MM.1S (cell line): ENCODE data around the gene HSPB7.

Experiments used
- CTCF ChIP-seq: fragments of 300-600 bp; sonication (generic); IDR thresholded peaks from 2 replicates; pipeline ENCODE4 v1.5.1; 2016; ENCODE audit warnings: antibody characterized with exemption, low read length, mixed read lengths
- EZH2 ChIP-seq: fragments of 300-600 bp; sonication (generic); optimal IDR thresholded peaks from 2 replicates; pipeline ENCODE3; 2017; ENCODE audit warnings: low read depth, mild to moderate bottlenecking, antibody characterized with exemption, low read length, mixed read lengths
- EZH2phosphoT487 ChIP-seq: fragments of 300-600 bp; sonication (generic); IDR thresholded peaks from 2 replicates; pipeline ENCODE4 v1.6.1; 2018; ENCODE audit warnings: antibody characterized with exemption, low read length

GRCh38 chr1:16020325-16020724 lies 2.5 kb upstream of the HSPB7 start:
- TF ChIP-seq CTCF (no peak), EZH2 (no peak), EZH2phosphoT487 (no peak)
